DOHH2 (cell line): ENCODE data around the gene MCU.

ENCODE experiments used
- CTCF ChIP-seq: fragments of 200-600 bp; sonication (generic); IDR thresholded peaks from one replicate; pipeline ENCODE4 v1.5.1; 2014; ENCODE audit warnings: antibody characterized with exemption, mild to moderate bottlenecking, low read depth, low read length; ENCODE audit not compliant: poor library complexity, severe bottlenecking
- EZH2phosphoT487 ChIP-seq: fragments of 200-600 bp; sonication (generic); IDR thresholded peaks from 2 replicates; pipeline ENCODE4 v1.6.1; 2017; ENCODE audit warnings: borderline replicate concordance, mild to moderate bottlenecking, antibody characterized with exemption, low read length, moderate library complexity, mixed read lengths

- TF ChIP-seq CTCF (no peak), EZH2phosphoT487 (no peak)
Observed at GRCh38 chr10:72886621-72887020, 194.7 kb downstream of the MCU start.
